ENCODE measurements around the gene PGRMC1. TPM values are rescaled to one million over a fixed set of nuclear protein-coding genes. Genes with fewer than 3 reads are reported as not detected.
"Not testable (repeated sequence)": the region's sequence is repeated elsewhere in the genome, so short reads cannot be mapped to it uniquely, and the experiment has no call there.

The PGRMC1 gene
- total RNA-seq, 1 donor from 2014 or later, result 117 TPM

DNA sequence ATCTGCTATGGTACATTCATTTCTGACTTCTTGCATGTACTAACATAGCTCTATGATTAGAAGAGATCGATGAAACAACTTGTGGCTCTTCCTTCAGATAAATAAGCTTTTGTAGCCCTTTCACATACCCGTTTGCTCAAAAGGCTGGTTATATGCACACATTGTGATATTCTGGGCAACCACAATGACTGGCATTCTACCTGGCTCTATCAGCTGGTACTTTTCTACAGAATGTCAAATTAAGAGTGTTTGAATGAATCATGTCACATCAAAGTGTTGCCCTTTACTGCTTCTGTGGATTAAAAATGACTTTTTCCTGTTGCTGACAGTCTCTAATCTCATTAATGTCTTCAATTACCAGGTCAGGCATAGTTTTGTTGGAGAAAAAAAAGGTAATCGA is 11.6 kb downstream of the PGRMC1 start:
- no peak overlapping the region for H3K4me3 ChIP-seq
- no peaks in the 10 kb centered on the region for H3K9me3 ChIP-seq
- H3K27ac ChIP-seq, result no peak overlapping the region
- H3K4me1 ChIP-seq, result no peaks in the 10 kb centered on the region
- H3K27me3 ChIP-seq, result no peaks in the 10 kb centered on the region
- H3K36me3 ChIP-seq, result peaks cover 3 to 4% of the 10 kb centered on the region in 2 donors
- no peak for DNase-seq (ENCODE audit: low spot score in 2 of 2)
- TF ChIP-seq, protein P1, sequence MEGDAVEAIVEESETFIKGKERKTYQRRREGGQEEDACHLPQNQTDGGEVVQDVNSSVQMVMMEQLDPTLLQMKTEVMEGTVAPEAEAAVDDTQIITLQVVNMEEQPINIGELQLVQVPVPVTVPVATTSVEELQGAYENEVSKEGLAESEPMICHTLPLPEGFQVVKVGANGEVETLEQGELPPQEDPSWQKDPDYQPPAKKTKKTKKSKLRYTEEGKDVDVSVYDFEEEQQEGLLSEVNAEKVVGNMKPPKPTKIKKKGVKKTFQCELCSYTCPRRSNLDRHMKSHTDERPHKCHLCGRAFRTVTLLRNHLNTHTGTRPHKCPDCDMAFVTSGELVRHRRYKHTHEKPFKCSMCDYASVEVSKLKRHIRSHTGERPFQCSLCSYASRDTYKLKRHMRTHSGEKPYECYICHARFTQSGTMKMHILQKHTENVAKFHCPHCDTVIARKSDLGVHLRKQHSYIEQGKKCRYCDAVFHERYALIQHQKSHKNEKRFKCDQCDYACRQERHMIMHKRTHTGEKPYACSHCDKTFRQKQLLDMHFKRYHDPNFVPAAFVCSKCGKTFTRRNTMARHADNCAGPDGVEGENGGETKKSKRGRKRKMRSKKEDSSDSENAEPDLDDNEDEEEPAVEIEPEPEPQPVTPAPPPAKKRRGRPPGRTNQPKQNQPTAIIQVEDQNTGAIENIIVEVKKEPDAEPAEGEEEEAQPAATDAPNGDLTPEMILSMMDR (IDR thresholded peaks at IDR 0.05), result no peak
- intact Hi-C loops (cut with DNase I), result no loop called here

DNA sequence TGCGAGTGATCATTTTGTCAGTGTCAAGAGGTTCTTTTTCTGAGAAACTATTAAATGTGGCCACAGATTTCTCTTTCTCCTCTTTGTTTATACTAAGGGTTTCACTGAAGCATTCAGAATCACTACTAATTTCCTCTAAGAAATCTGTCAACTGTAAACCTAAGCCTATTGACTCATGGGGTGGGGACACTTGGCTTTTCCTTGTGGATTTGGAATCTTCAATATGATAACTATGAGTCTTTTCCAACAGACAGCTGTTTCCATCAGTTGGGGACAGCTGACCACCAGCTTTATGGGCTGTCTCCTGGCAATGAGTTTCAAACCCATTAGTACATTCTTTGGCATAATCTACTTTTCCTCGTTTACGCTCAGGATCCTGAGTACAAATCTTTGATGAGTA is 13.8 kb downstream of the PGRMC1 start:
- no peak for DNase-seq (ENCODE audit: low spot score in 2 of 2)
- Histone ChIP-seq H3K4me3 (no peak overlapping the region), H3K4me1 (no peaks in the 10 kb centered on the region), H3K27me3 (no peaks in the 10 kb centered on the region), H3K27ac (no peak overlapping the region), H3K36me3 (no peaks in the 10 kb centered on the region), H3K9me3 (no peaks in the 10 kb centered on the region)
- intact Hi-C loops (cut with DNase I), result no loop called here
- TF ChIP-seq, protein P1 (IDR thresholded peaks at IDR 0.05), result no peak

DNA sequence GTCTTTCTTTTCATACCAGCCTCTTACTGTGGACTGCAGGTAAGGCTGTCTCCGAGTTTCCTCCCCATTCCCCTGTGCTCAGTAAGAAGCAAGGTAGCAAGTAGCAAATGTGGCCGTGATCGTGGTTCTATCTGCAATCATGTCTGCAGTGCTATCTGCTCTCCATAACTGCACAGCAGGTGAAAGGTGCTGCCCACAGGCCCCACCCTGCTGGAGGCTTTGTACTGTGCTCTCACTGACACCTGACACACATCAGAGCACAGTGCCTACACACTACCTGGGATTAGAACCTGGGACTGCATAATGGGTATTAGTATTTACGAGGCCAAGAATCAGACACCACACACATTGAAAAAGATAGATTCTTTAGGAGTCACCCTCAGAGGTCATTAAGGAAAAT is 15.3 kb downstream of the PGRMC1 start:
- TF ChIP-seq, protein P1 (IDR thresholded peaks at IDR 0.05), result no peak

DNA sequence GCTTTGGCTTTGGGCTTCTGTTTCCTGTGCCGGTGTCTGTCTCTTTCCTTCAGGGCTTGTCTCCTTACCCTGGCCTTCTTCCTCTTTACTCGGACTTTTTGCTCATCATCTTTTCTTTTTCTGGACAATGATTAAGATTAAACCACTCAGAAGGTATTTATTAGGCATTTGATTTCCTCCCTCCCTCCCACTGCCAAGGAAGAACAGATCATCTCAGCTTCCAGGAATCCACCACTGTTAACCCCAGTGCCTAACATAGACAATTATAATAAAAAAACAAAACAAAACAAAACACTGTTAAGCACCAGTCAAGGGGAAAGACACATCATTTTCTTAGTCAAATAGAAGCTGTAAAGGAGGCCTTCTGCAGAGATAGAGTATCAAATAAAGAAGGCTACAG is 16.6 kb downstream of the PGRMC1 start:
- H3K36me3 ChIP-seq, result no peaks in the 10 kb centered on the region
- no peaks in the 10 kb centered on the region for H3K27me3 ChIP-seq
- no peaks in the 10 kb centered on the region for H3K9me3 ChIP-seq
- no peak overlapping the region for H3K27ac ChIP-seq
- H3K4me3 ChIP-seq, result no peak overlapping the region
- DNase-seq (ENCODE audit: low spot score in 2 of 2), result no peak
- no peaks in the 10 kb centered on the region for H3K4me1 ChIP-seq
- intact Hi-C loops (cut with DNase I), result no loop called here
- TF ChIP-seq, protein P1 (IDR thresholded peaks at IDR 0.05), result no peak

More for the DNA sequence above, 15.3 kb downstream of the PGRMC1 start:
- Histone ChIP-seq H3K4me1 (no peaks in the 10 kb centered on the region), H3K9me3 (no peaks in the 10 kb centered on the region), H3K36me3 (no peaks in the 10 kb centered on the region), H3K27ac (no peak overlapping the region), H3K4me3 (no peak overlapping the region), H3K27me3 (no peaks in the 10 kb centered on the region)
- intact Hi-C loops (cut with DNase I), result no loop called here
- no peak for DNase-seq (ENCODE audit: low spot score in 2 of 2)

DNA sequence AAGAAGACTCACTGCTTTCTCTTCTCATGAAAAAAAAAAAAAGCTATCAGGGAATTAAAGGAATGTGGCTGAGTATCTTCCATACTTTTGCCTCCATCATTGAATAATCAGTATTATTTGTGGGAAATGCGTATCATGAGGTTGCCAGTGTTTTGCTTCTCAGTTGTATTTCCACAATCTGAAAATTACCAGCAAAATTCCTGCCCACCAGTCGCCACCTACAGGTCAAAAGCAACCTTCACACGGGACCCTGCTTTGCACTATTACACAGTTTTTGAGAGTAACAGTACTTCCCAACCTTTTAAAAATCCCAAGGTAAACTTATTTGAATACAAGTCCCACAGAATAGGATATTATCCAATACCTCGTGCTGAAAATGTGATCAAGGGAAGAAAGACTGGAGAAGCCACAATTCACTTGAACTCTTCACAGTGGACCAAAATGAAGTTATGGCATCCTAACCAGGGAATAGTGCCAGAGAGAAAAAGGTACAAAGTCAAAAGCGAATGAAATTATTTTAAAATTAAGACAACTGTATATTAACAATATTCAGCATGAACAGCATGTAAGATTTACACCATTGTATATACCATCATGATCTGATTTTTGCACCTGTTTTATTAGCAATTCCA is 30.4 kb downstream of the PGRMC1 start:
- no peaks in the 10 kb centered on the region for H3K9me3 ChIP-seq
- no peaks in the 10 kb centered on the region for H3K27me3 ChIP-seq
- intact Hi-C loops (cut with DNase I), result loop anchor here (2.0 kb wide), 1 partner anchor 148 kb away; no protein-coding TSS in a partner anchor
- TF ChIP-seq, protein P1 (IDR thresholded peaks at IDR 0.05), result peak in 2 of 3 experiments; percentile 52 to 63
- H3K4me1 ChIP-seq, result no peaks in the 10 kb centered on the region
- H3K4me3 ChIP-seq, result no peak overlapping the region
- H3K27ac ChIP-seq, result no peak overlapping the region
- DNase-seq (ENCODE audit: low spot score in 2 of 2), result no peak
- no peaks in the 10 kb centered on the region for H3K36me3 ChIP-seq

DNA sequence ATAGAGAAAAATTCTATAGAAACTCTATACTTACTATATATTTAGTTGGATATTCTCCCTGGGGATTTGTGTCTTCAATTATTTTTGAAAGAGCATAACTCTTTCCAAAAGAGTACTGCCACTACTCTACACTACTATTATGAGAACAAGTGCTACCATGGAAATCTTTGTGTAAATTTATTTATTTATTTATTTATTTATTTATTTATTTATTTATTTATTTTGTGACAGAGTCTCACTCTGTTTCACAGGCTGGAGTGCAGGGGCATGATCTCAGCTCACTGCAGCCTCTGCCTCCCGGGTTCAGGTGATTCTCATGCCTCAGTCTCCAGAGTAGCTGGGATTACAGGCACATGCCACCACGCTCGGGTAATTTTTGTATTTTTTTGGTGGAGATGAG is 31.0 kb downstream of the PGRMC1 start:
- H3K4me1 ChIP-seq; H3K4me3 ChIP-seq; DNase-seq (ENCODE audit: low spot score in 2 of 2); H3K9me3 ChIP-seq; H3K27ac ChIP-seq; H3K27me3 ChIP-seq; H3K36me3 ChIP-seq: not testable (repeated sequence)
- intact Hi-C loops (cut with DNase I), result loop anchor here (2.0 kb wide), 1 partner anchor 148 kb away; no protein-coding TSS in a partner anchor
